Fibroblast of peridontal ligament (primary cell): ENCODE measurements around the gene RNF150.
A peak's percentile ranks its signal among the peaks of the same experiment; 100 is the strongest.

Experiments used
- DNase-seq: peaks from one replicate; pipeline ENCODE4 v3.0.0-alpha.2; 2010; ENCODE audit errors: extremely low read depth

RNF150 gene

GRCh38 chr4:141132072-141132708 lies 1.1 kb downstream of the RNF150 start:
- no peak for DNase-seq

- DNase-seq, result no peak
Measured at GRCh38 chr4:141131723-141132071, 1.6 kb downstream of the RNF150 start.

GRCh38 chr4:141130947-141131605 lies 2.2 kb downstream of the RNF150 start:
- DNase-seq, result no peak

GRCh38 chr4:141127884-141128283 lies 5.4 kb downstream of the RNF150 start:
- peak; percentile 73 for DNase-seq

- peak; percentile 53 for DNase-seq
Measured at GRCh38 chr4:141126769-141127168, 6.5 kb downstream of the RNF150 start.

GRCh38 chr4:141124224-141124623 lies 9.0 kb downstream of the RNF150 start:
- DNase-seq, result peak; percentile 17

- no peak for DNase-seq
Measured at GRCh38 chr4:141121768-141122454, 11.4 kb downstream of the RNF150 start.

GRCh38 chr4:141121101-141121500 lies 12.2 kb downstream of the RNF150 start:
- DNase-seq, result no peak

GRCh38 chr4:141120036-141120593 lies 13.2 kb downstream of the RNF150 start:
- DNase-seq, result no peak

GRCh38 chr4:141119071-141119470 lies 14.2 kb downstream of the RNF150 start:
- no peak for DNase-seq

GRCh38 chr4:141118381-141118780 lies 14.9 kb downstream of the RNF150 start:
- no peak for DNase-seq

GRCh38 chr4:141117935-141118334 lies 15.3 kb downstream of the RNF150 start:
- no peak for DNase-seq

- DNase-seq, result no peak
Measured at GRCh38 chr4:141109983-141110382, 23.3 kb downstream of the RNF150 start.

GRCh38 chr4:141107927-141108326 lies 25.3 kb downstream of the RNF150 start:
- no peak for DNase-seq

- peak; percentile 57 for DNase-seq
Measured at GRCh38 chr4:141102367-141102766, 30.9 kb downstream of the RNF150 start.

- DNase-seq, result no peak
Measured at GRCh38 chr4:141101511-141101910, 31.8 kb downstream of the RNF150 start.

GRCh38 chr4:141099326-141099725 lies 33.9 kb downstream of the RNF150 start:
- peak; percentile 63 for DNase-seq

GRCh38 chr4:141098163-141098562 lies 35.1 kb downstream of the RNF150 start:
- DNase-seq, result no peak

- no peak for DNase-seq
Measured at GRCh38 chr4:141090473-141090872, 42.8 kb downstream of the RNF150 start.

- peak; percentile 54 for DNase-seq
Measured at GRCh38 chr4:141081921-141082395, 51.3 kb downstream of the RNF150 start.

- no peak for DNase-seq
Measured at GRCh38 chr4:141080668-141081067, 52.6 kb downstream of the RNF150 start.

GRCh38 chr4:141079393-141079930 lies 53.8 kb downstream of the RNF150 start:
- DNase-seq, result no peak
